Muscle of leg (tissue), 11 donors: ENCODE data around the gene TTC28. TPM values are rescaled to one million over a fixed set of nuclear protein-coding genes. Genes with fewer than 3 reads are reported as not detected.
A peak's percentile ranks its signal among the peaks of the same experiment; 100 is the strongest.
"Not testable (repeated sequence)": the region's sequence is repeated elsewhere in the genome, so short reads cannot be mapped to it uniquely, and the experiment has no call there.

Source experiments
- DNase-seq: peaks from one replicate; pipeline ENCODE4 v3.0.0; 2013
- H3K27ac ChIP-seq: one replicate; pipeline ENCODE4 v1.5.1; 2013; ENCODE audit warnings: mild to moderate bottlenecking, low read length, control low read depth
- H3K27me3 ChIP-seq: one replicate; pipeline ENCODE4 v1.6.1; 2013; ENCODE audit warnings: low read length; ENCODE audit not compliant: control insufficient read depth, insufficient read depth
- H3K36me3 ChIP-seq: one replicate; pipeline ENCODE4 v1.6.1; 2013; ENCODE audit warnings: low read length; ENCODE audit not compliant: control insufficient read depth, insufficient read depth
- H3K4me1 ChIP-seq: one replicate; pipeline ENCODE4 v1.6.1; 2013; ENCODE audit warnings: low read length; ENCODE audit not compliant: control insufficient read depth, insufficient read depth
- H3K4me3 ChIP-seq: one replicate; pipeline ENCODE4 v1.5.1; 2013; ENCODE audit warnings: low read length, control low read depth
- H3K9me3 ChIP-seq: replicated peaks from 2 replicates; pipeline ENCODE4 v1.6.1; 2013; ENCODE audit warnings: low read depth, low read length; ENCODE audit not compliant: control insufficient read depth
- WGBS: methylation state at CpG from one replicate; pipeline ENCODE4 v1.1.5; 2013; ENCODE audit warnings: missing lambda C conversion rate; ENCODE audit not compliant: insufficient coverage; 5-methylcytosine and 5-hydroxymethylcytosine counted together
- polyA plus RNA-seq, 8 donors: library from polyadenylated mRNA; unstranded; fragments of 120-200 nt; gene quantifications; one replicate each; pipeline versions ENCODE4 v1.2.1 to v1.2.3, GENCODE V29; 2013; ENCODE audit warnings: inconsistent platforms in 1 of 8, low replicate concordance in 1 of 8; ENCODE audit not compliant: insufficient read length in 8 of 8, insufficient read depth in 1 of 8
- total RNA-seq: library from RNA; stranded (reverse); fragments of 120-200 nt; gene quantifications from one replicate; pipeline ENCODE4 v1.2.4, GENCODE V29; 2013

TTC28 gene
- total and polyA plus RNA-seq, 9 donors = 17.9 to 31.8 (median 24.9) TPM

- Histone ChIP-seq H3K4me1 (peaks cover 4% of the 10 kb centered on the region), H3K9me3 (no peaks in the 10 kb centered on the region), H3K36me3 (no peaks in the 10 kb centered on the region), H3K4me3 (no peak overlapping the region), H3K27ac (peak overlapping the region; percentile 86), H3K27me3 (no peaks in the 10 kb centered on the region)
- DNase-seq = peak; percentile 50
- no CpG with 5 or more reads among the region's 2 CpGs for WGBS
These were observed 31.7 kb upstream of the TTC28 start for GRCh38 chr22:28711341-28711740.

GRCh38 chr22:28710576-28711191 is 31.0 kb upstream of the TTC28 start:
- Histone ChIP-seq H3K27me3 (no peaks in the 10 kb centered on the region), H3K4me1 (peaks cover 4% of the 10 kb centered on the region), H3K27ac (peak overlapping the region; percentile 86), H3K4me3 (no peak overlapping the region), H3K9me3 (no peaks in the 10 kb centered on the region), H3K36me3 (no peaks in the 10 kb centered on the region)
- peak; percentile 86 for DNase-seq
- WGBS = no CpG with 5 or more reads among the region's 3 CpGs

- H3K27me3 ChIP-seq = no peaks in the 10 kb centered on the region
- no peak overlapping the region for H3K4me3 ChIP-seq
- H3K27ac ChIP-seq = peak overlapping the region; percentile 86
- no peaks in the 10 kb centered on the region for H3K9me3 ChIP-seq
- peaks cover 4% of the 10 kb centered on the region for H3K4me1 ChIP-seq
- no peaks in the 10 kb centered on the region for H3K36me3 ChIP-seq
- peak; percentile 29 for DNase-seq
These were observed 30.5 kb upstream of the TTC28 start for GRCh38 chr22:28710107-28710506.

- Histone ChIP-seq H3K9me3 (no peaks in the 10 kb centered on the region), H3K27me3 (no peaks in the 10 kb centered on the region), H3K4me1 (peaks cover 4% of the 10 kb centered on the region), H3K4me3 (no peak overlapping the region), H3K36me3 (no peaks in the 10 kb centered on the region), H3K27ac (no peak overlapping the region)
- WGBS = 100% methylated on average over 1 of the region's 6 CpGs
- DNase-seq = no peak
These were observed 27.2 kb upstream of the TTC28 start for GRCh38 chr22:28706845-28707244.

- peaks cover 5% of the 10 kb centered on the region for H3K36me3 ChIP-seq
- DNase-seq = no peak
- H3K4me3 ChIP-seq = no peak overlapping the region
- H3K27ac ChIP-seq = no peak overlapping the region
- H3K4me1 ChIP-seq = no peaks in the 10 kb centered on the region
- no peaks in the 10 kb centered on the region for H3K27me3 ChIP-seq
- no peaks in the 10 kb centered on the region for H3K9me3 ChIP-seq
These were observed 23.8 kb upstream of the TTC28 start for GRCh38 chr22:28703436-28703835.

- no peak overlapping the region for H3K4me3 ChIP-seq
- no peaks in the 10 kb centered on the region for H3K4me1 ChIP-seq
- peaks cover 6% of the 10 kb centered on the region for H3K36me3 ChIP-seq
- WGBS = no CpG with 5 or more reads among the region's 2 CpGs
- no peak overlapping the region for H3K27ac ChIP-seq
- H3K27me3 ChIP-seq = no peaks in the 10 kb centered on the region
- no peaks in the 10 kb centered on the region for H3K9me3 ChIP-seq
- no peak for DNase-seq
These were observed 23.3 kb upstream of the TTC28 start for GRCh38 chr22:28702891-28703290.

GRCh38 chr22:28693041-28693760 is 13.6 kb upstream of the TTC28 start:
- WGBS = 95% methylated on average over 5 of the region's 6 CpGs
- DNase-seq, H3K4me3 ChIP-seq, H3K36me3 ChIP-seq, H3K27me3 ChIP-seq, H3K27ac ChIP-seq, H3K9me3 ChIP-seq, H3K4me1 ChIP-seq: not testable (repeated sequence)

GRCh38 chr22:28689796-28690195 is 10.2 kb upstream of the TTC28 start:
- H3K27me3 ChIP-seq, H3K4me3 ChIP-seq, H3K27ac ChIP-seq, H3K36me3 ChIP-seq, H3K9me3 ChIP-seq, H3K4me1 ChIP-seq, DNase-seq: not testable (repeated sequence)
- 100% methylated on average over 1 of the region's 2 CpGs for WGBS

GRCh38 chr22:28682966-28683365 is 3.3 kb upstream of the TTC28 start:
- not testable (repeated sequence) for H3K9me3 ChIP-seq, H3K4me3 ChIP-seq, DNase-seq, H3K4me1 ChIP-seq, H3K27me3 ChIP-seq, H3K27ac ChIP-seq, H3K36me3 ChIP-seq
- WGBS = 100% methylated on average over 1 of the region's 4 CpGs

GRCh38 chr22:28680813-28681490 is 1.3 kb upstream of the TTC28 start:
- not testable (repeated sequence) for H3K9me3 ChIP-seq, H3K27ac ChIP-seq, H3K4me3 ChIP-seq, H3K4me1 ChIP-seq, H3K36me3 ChIP-seq, DNase-seq, H3K27me3 ChIP-seq
- WGBS = 89% methylated on average over 1 of the region's 5 CpGs
